Stimulated activated CD8-positive, alpha-beta memory T cell treated with anti-CD3 and anti-CD28 coated beads, Interleukin-15, amount 100 ng/mL, for 4 hours (primary cell): Measurements from ENCODE around the gene CELF3.

Experiments
- DNase-seq, 2 donors: peaks; one replicate each; pipeline ENCODE4 v3.0.0-alpha.2; 2020; ENCODE audit warnings: low read depth in 2 of 2

CELF3 gene

DNA sequence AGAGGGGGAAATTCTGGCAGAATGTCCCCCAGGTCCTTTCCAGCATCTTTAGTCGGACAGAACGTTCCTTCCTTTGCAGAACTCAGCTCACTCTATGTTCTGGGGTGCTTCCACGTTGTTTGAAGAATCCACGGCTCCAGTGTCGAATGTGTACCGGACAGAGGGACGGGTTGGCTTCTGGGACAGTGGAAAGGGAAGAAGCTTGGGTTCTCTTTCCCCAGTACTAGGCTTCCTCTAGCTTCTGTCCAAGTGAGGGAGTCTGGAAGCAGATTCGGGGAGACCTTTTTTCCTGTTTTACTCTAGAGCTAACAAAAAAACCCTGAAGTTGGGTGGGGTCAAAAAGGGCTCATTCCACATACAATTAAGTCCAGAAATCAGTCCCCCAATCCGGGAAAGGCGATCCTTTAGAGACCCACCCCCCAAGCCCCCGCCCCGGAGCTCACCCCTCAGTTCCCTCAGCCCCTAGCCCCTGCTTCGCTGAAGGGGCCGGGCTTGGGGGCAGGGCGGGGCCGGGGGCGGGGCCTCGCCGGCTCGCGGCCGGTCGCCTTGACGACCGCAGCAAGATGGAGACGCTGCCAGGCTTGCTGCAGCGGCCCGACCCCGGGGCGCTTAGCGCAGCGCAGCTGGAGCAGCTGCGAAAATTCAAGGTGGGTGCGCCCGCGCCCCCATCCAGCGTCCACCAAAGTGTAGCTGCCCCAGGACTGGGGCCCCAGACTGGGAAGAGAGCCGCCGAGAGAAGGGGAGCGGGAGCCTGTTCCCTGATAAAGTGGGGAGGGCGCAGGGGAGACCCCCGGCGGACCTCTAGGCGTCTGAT, 4.6 kb upstream of the CELF3 start, which contains the start of gene RIIAD1:
RIIAD1 (plus strand) TSS at position 549 of the 814 bp plus-strand sequence; CDS start at position 564, 15 bp downstream.
- no peak for DNase-seq

DNA sequence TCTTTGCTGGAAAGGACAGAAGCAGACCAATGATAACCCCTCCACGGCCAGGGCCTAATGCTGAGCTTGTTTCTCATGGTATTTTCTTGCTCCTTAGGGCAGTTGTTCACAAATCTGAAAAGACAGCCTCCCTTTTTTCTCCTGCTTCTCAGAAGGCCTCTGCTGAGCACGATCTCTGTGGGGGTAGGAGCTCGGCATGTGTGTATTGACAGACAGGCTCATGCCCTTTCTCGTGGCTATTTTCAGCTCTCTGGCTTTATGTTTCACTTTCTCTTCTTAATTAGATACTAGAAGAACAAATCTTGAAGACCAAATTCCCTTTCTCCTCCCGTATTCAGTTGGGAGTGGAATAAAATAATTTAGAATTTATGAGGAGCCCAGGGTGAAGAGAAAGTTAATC, 4.0 kb upstream of the CELF3 start:
- DNase-seq, result no peak

DNA sequence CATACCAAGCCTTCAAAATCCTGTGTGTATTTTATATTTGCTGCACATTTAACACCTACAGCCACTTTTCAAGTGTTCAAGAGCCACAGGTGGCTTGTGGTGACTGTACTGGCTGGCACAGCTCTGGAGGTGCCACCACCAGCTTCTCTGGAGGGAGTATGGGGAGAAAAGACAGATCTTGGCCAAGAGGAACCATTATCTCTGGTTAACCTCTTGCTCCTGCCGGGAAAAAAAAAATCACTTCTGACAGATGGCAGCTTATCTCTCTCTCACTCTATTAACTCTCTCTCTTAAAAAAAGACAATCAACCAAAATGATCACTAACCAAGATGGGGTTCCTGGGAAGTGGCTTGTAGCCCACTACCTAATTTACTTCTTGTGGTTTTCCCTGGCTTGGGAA, 3.5 kb upstream of the CELF3 start:
- no peak for DNase-seq

DNA sequence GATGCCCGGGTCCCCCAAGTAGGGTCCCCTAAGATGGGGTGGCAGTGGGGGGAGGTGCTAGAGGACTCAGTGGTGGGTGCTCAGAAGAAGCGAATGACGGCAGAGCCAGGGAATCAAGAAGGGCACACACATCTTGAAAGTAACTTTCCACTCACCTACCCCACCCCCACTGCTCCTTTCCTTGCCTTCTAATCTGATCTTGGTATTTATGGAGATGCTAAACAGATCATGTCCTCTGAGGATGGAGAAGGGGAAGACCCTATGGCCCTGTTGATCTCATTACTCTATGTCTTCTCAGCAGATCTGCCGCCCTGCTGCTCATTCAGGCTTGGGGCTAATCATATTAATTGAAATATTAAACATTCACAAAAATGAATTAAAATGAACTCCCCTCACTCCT, 2.1 kb upstream of the CELF3 start:
- no peak for DNase-seq

DNA sequence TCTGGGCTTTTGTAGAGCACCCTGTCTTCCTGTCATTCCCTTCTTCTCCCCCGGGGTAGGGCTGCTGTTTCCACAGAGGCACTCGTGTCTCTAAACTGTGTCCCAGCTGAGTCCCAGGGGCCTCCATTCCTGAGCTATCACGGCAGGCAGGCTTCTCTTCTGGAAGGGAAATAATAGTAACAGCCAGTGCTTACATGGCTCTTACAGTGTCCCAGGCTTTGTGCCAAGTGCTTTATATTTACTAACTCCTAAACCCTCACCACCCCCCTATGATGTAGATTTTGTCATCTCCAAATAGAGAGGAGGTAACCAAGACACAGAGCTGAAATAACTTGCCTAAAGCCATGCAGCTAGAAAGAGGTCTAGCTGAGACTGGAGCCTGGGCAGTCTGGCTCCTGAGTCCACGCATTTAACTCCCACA, 1.4 kb upstream of the CELF3 start:
- no peak for DNase-seq

DNA sequence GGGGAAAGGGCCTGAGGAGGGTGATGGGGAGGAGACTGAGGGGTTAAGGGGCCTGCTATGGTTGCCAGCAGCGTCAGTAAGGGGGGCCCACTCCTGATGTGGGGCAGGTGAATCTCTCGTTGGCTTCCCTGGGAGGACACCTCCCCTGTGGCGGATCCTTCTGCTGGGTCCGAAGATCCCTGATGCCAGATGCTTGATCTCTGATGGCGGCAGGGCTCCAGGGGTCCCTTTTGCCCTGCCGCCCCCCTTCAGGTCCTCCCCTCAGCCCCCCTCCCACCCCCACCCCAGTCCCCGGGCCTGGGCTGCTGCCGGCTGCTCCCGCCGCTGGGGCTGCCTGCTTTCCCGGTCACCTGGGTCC, 219 bp downstream of the CELF3 start:
- DNase-seq, result no peak

DNA sequence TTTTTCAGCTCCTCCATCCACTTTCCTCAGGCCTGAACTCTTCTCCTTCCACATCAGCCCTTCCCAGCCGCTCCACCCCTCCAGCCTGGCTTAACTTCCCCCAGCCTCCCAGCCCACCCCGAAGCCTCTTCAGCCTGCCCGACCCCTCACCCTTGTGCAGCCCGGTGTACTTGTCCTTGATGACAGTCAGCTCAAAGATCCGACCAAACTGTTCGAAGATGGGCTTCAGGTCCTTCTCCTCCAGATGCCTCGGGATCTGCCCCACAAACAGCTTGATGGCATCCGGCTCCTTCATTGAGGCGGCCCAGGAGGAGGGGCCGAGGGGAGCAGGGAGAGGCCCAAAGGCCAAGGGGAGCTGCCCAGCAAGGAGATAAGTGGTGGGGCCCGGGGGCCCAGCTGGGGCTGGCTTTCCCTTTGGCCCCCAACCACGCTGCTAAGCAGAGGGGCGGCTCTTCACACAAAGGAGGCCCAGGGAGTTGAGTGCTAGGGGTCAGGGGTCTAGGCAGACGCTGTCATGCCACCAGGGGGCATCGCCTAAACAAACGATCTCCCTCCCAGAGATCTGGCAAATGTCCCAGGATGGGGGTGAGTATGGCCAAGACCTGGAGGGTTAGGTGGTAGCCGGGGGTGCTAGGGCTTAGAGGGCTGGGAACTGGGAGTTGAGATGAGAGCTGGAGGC, 738 bp downstream of the CELF3 start:
- DNase-seq, result no peak

DNA sequence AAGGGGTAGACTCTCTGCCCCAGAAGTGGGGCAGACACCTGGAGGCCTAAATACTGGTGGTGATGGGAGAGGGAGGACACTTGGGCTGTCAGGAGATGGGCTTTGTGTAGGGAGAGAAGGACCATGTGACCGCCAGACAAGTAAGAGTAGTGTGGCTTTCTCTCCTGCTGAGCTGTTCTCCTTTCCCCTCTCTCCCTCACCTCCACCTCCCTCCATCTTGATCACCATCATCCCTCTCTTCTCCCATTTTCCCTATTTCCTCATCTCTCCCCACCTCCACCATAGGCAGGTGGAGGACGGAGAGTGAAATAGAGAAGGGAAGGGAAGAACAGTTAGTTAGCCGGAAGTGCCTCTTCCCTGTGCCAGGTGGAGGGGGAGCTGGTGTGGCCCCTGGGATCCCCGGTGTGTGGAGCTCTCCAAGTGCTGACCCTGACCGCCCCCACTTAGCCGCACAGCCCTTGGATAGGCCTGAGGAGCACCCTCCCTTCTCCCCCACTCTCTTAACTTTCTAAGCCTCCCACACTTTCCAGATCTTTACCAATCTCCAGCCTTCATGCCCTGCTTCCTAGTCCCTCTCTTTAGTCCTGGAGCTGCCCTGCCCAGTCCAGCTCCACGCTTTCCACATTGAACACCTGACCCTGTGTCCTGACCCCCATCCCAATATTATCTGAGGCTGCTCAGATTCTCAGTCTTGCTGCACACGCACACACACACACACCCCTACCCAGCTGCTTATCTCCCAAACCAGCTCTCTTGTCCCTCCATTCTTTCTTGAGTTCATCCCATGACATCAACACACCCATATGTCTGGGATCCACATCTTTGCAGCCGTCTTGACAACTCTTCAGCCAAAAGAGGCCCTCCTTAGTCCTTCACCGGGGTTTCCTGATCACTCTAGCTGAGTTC, 1.5 kb downstream of the CELF3 start:
- DNase-seq, result no peak

DNA sequence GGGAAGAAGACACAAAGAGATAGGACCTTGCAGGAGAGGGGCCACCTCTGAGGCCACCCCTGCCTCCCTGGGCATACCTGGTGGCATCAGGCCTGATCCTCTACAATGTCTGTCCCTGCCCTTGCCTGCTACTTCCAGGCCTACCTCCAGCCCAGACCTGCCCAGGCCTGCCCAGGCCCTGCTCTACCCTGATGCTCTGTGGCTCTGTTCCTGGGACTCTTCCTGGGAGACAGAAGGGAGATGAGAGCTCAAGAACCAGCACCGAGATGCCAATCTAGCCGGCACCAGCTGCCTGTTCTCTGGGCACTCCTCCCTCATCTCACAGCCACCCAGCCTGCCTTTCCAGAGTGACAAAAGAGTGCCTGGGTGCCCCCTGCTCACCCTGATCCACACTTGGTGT, 2.7 kb downstream of the CELF3 start:
- DNase-seq, result no peak

DNA sequence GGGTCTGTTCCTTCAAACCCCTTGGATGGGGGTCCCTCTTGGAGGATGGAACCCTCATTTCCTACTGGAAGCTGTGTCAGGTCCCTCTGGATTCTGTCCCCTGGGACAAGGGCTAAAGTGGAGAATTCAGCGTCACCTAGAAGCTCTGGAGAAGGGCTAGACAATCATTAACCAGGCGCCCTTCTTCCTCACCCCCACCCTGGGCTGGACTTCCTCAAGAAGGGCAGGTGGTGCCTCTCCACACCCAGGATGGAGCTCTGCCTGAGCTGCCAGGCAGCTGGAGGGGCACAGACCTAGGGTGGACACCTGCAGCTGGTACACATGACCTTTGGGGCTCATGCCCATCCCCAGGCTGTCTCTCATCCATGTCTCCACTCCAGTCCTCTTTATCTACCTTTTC, 3.6 kb downstream of the CELF3 start:
- no peak for DNase-seq

DNA sequence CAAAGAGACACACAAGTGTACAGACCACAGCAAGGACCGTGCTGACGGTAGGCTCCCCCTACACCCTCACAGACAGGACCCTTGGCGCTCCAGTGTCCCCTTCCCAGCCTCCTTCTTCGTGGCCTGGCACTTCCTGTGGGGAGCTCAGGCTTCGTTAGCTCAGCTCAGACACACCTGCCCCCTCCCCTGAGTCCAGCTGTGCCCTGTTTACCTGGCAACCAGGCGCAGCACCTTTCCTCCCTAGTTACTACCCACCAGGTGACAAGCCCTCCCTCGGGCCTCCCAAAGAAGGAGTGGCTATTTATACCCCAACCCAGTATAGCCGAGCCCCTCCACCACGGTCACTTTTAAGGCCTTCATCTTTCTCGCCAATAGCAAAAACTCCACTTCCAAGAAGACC, 4.7 kb downstream of the CELF3 start:
- DNase-seq, result no peak

DNA sequence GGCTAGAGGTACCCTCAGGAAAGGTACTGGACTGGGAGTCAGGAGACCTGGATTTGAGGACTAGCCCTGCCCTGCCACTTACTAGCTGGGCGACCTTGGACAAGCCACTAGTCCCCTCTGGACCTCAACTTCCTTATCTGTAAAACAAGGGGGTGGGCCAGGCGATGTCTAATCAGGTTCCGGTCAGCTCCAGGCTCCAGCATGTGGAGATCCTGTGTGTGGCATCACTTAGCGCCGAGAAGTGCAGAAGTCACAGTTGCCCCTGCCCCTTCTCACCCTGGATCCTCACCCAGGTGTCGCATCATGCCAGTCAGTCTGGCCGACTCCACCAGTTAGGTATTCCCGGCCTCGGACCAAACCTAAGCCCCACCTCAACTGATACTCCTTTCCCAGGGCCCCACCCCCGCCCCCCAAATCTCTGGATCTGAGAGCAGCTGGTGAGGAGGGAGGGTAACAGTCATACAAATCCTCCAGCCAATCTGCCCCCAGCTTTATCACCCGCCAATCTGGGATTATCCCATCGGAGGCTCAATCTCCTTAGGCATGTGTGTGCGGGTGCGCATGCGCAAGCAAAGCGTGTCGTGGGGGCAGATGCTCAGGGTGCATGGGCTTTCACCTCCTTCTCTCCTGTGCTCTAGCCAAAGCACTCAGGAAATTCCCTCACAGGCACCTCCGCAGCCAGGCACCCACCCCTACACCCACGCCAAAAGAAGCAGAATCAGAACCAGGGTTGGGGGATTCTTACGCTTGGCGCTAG, 5.4 kb downstream of the CELF3 start:
- no peak for DNase-seq

DNA sequence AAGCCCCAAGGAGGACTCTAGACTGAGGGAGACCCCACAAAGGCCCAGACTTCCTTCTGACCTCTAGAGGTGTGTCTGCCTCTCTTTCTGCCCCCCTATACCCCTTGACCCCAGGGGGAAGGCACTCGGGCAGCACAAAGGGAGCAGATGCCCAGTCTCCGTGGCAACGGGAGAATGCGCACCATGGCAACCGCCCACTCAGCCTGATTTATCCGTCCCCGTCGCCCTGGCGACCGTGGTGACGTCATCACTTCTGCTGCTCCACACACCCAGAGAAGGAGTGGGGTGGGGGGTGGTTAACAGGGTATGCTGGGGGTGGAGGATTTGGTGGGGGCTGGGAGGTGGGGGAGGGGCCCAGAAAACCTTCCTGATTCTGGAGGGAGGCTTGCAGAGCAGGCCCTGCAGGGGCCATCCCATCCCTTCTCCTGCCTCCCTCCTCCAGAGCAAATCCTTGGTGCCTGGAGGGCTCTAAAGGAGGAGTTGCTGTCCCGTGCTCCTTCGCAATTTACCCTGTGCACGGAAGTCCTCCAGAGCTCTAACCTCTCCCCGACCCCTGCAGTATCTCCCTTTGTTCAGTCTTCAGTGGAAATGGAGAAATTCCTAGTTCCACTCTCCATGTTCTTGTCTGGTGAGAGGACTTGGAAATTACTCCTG, 6.3 kb downstream of the CELF3 start:
- DNase-seq, result no peak

DNA sequence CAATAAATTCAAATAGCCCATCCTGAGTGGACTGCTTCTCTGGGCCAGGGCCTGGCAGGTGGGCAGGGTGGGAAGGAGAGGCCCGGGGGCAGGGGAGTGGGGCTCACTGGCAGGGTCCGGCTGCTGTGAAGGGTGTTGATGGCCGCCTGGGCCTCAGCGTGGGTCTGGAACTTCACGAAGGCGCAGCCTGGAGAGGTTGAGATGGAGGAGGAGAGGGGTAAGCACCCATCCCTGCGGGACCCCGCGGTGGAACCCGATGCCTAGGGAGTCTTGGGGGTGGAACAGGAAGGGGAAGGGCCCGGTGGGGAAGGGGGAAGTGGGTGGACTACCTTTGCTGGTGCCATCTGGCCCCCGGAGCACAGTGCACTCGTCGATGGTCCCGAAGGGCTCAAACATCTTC, 7.7 kb downstream of the CELF3 start:
- DNase-seq, result no peak

DNA sequence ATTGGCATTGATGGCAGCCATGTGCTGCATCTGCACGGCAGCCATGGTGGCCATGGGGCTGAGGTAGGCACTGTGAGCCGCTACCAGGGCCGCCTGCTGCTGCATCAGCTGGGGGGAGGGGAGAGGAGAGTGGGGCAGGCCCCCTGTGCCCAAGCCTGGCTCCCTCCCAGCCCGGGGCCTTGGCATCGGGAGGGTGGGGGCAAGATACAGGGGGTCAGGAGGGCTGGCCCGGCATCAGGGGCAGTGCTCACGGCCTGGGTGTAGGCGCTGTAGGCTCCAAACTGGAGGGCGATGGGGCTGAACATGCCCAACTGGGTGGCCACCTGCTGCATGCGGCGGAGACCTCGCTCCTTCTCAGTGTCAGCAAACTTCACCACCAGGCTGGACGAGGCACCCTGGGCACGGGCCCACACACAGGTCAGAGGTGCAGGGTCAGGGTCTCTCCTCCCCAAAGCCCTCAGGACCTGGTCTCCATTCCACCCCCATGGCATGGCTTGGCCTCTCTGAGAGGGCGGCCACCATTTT, 9.0 kb downstream of the CELF3 start:
- DNase-seq, result no peak

DNA sequence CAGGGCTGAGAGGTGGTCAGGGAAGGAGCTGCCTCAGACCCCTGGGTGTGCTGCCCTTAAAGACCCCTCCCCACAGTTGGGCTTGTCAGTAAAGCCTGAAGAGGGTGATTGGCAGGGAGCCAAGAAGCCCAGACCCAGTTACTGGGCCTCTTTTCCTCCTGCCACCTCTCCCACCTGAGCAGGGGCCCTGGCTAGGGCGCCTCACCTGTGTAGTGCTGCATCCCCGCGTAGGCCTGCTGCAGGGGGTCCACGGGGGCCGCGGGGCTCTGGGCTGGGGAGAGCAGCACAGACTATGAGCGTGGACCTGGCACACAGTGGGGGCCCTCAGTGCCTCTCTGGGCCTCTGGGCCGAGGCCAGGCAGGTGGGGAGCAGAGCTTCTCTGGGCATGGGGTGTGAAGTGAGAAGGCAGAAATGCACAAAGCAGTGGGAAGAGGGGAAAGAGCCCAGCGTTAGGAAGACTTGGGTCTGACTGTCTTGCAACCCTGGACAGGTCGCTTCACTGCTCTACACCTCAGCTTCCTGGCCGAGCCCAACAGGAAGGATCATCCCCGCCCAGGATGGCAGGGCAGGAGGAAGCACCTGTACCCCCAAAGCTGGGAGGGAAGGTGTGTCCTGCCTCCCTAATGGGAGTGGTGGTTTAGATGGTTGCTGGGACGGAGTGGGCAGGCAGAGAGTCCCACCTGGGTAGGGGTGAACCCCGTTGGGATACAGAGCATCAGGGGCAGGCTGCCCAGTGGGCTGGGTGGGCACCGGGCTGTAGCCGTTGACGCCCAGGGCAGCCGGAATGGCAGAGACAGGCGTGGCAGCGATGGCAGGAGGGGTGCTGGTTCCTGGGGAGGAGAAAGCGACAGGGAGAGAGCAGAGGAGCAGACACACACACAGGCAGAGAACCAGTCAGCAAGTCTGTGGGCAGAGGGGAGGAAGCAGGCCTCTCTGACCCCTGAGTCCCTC, 9.9 kb downstream of the CELF3 start:
- no peak for DNase-seq

DNA sequence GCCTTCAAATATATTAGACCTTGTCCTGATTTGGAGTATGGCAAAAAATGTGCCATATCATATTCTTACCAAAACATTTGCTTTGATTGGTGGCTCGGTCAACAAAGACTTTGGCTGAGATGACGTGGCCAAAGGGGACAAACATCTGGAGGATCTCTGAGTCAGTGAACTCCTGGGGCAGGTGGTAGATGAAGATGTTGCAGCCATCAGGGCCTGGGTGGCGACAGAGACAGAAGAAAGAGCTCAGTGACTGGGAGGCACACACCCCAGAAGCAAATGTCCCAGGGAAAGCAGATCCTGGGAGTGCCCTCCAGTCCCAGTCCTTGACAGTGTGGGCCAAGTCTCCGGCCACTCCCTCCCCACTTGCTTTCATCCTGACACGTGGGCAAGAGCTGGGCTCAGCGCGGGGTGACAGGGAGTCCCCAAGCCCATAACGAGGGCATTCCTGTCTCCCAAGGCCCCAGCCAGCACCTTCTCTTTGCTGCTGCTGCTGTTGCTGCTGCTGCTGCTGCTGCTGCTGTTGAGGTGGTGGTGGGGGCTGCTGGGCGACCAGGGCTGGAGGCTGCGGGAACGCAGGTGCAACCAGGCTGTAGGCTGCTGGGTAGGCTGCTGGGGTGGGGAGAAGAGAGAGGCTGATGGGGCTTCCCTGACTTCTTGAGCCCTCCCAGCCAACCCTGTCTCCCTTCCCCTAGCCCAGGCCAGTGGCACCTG, 10.7 kb downstream of the CELF3 start:
- DNase-seq, result no peak

DNA sequence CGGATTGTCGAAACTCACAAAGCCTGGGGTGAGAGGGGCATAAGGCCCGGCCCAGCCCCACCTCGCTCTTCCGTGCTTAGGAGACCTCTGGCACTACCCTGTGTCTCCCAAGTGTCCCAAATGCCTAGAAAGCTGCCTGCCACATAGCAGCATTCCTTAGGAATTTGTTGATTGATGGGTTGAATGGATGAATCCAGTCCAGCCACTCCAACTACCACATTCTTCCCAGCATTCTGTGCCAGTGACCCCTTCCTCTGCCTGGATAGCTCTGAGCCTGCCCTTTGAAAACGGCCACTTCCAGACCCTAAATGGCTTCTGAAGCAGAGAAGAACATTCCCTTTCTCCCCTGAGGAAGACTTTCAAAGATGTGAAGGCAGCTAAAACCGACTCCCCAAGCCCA, 11.5 kb downstream of the CELF3 start:
- DNase-seq, result no peak

DNA sequence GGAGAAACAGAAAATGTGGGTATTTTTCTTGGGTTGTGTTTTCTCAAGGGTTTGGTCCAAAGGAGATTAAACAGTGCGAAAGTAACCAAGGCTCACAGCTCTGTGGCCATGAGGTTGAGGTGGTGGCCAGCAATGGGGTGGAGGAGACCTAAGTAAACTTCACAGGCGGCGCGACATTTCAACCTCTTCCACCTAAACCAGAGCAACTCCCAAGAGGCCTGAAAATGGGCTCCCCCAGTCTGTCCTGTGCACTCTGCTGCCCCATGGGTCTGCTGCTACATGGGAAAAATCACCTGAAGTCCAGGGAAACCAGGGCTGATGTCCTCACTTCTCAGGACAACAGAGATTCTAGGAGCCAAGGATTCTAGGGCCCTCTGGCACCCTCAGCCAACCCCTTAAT, 12.4 kb downstream of the CELF3 start:
- no peak for DNase-seq
